ENCODE results near the gene EVC2. TPM values are rescaled to one million over a fixed set of nuclear protein-coding genes. Genes with fewer than 3 reads are reported as not detected.

Gene EVC2
- total RNA-seq, 2 donors from 2014 or later, result 0.49 to 0.93 TPM

DNA sequence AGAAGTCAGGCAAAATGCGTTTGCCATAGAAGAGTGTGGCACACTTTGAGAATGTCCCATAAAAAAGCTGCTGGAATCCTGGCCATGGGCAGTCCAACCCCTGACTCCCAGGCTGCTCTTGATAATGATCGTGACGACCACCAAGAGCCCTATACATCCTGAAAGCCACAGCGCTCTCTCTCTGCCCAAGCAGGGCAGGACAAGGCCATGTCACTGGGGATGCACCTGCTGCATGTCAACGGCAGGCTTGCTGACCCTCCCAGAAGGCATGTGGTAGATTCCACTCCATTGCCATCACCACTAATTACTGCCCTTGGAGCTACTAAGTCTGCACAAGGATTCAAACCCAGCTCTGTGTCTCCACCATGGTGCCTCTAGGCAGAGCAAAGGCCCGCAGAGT lies 144.5 kb downstream of the EVC2 start:
- TF ChIP-seq, protein P1, sequence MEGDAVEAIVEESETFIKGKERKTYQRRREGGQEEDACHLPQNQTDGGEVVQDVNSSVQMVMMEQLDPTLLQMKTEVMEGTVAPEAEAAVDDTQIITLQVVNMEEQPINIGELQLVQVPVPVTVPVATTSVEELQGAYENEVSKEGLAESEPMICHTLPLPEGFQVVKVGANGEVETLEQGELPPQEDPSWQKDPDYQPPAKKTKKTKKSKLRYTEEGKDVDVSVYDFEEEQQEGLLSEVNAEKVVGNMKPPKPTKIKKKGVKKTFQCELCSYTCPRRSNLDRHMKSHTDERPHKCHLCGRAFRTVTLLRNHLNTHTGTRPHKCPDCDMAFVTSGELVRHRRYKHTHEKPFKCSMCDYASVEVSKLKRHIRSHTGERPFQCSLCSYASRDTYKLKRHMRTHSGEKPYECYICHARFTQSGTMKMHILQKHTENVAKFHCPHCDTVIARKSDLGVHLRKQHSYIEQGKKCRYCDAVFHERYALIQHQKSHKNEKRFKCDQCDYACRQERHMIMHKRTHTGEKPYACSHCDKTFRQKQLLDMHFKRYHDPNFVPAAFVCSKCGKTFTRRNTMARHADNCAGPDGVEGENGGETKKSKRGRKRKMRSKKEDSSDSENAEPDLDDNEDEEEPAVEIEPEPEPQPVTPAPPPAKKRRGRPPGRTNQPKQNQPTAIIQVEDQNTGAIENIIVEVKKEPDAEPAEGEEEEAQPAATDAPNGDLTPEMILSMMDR (IDR thresholded peaks at IDR 0.05), result no peak
- Histone ChIP-seq H3K27me3 (no peaks in the 10 kb centered on the region), H3K36me3 (no peaks in the 10 kb centered on the region), H3K27ac (no peak overlapping the region), H3K4me3 (no peak overlapping the region), H3K4me1 (no peaks in the 10 kb centered on the region), H3K9ac (ENCODE audit: low read depth in 2 of 2, low read length in 2 of 2) (no peak overlapping the region), H3K9me3 (no peaks in the 10 kb centered on the region)
- intact Hi-C loops (cut with DNase I), result no loop called here
- no peak for DNase-seq

DNA sequence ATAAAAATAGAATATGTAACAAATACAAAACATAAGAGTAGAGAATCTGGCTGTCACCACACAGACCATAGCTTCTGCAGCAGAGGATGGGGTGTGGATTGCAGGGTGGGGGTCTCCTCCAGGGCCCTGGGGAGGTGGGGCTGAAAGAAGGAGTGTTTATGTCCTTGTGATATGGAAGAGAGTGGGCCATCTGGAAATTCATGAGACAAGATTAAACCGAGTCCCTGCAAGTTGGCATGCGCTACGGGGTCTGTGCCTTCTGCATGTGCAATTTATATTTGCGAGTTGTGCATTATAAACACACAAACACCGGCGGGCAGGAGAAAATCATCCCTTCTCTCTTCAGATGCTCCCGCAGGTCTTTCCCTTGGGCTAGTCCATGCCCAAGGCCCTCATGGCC lies 145.9 kb downstream of the EVC2 start:
- no peaks in the 10 kb centered on the region for H3K36me3 ChIP-seq
- intact Hi-C loops (cut with DNase I), result no loop called here
- TF ChIP-seq, protein P1 (IDR thresholded peaks at IDR 0.05), result no peak
- no peak overlapping the region for H3K27ac ChIP-seq
- no peaks in the 10 kb centered on the region for H3K9me3 ChIP-seq
- no peak overlapping the region for H3K9ac ChIP-seq (ENCODE audit: low read depth in 2 of 2, low read length in 2 of 2)
- no peaks in the 10 kb centered on the region for H3K4me1 ChIP-seq
- DNase-seq, result no peak
- no peak overlapping the region for H3K4me3 ChIP-seq
- H3K27me3 ChIP-seq, result no peaks in the 10 kb centered on the region

DNA sequence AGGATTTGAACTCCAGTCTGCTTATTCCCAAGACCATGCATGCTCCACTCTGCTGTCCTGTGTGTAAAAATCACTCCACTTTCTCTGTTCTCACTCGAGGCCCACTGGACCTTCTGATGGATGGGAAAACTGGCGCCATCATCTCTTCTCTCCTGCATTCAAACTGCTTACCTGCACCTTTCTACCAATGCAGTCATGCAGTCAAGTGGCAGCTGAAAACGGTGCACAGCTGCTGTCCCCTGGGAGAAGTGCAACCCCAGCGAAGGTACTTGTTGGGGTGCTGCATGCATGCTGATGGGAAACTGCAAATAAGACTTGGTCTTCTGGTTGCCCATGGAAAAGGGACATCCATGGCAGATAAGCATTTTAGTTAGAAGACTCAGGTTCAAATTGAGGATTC lies 147.1 kb downstream of the EVC2 start:
- TF ChIP-seq, protein P1 (IDR thresholded peaks at IDR 0.05), result no peak
- no peaks in the 10 kb centered on the region for H3K36me3 ChIP-seq
- no peaks in the 10 kb centered on the region for H3K4me1 ChIP-seq
- intact Hi-C loops (cut with DNase I), result no loop called here
- H3K27me3 ChIP-seq, result no peaks in the 10 kb centered on the region
- H3K9ac ChIP-seq (ENCODE audit: low read depth in 2 of 2, low read length in 2 of 2), result no peak overlapping the region
- no peak for DNase-seq
- no peak overlapping the region for H3K27ac ChIP-seq
- H3K9me3 ChIP-seq, result no peaks in the 10 kb centered on the region
- H3K4me3 ChIP-seq, result no peak overlapping the region

DNA sequence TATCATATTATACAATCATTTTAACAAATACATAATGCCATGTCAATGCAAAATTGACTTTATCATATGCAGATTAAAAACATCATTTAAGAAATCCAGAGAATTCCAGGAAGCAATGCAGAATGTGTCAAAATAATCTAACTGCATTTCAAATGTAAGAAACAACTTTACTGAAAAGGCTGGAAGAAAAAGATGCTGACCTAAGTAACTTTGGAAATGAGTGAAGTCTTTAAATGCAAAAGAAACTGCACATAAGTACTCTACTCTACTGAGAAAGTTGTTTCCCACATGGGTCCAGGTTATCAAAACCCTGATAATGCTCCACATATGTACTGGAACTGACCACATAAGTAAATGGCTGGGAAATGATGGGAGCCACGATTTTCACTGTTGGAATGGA lies 149.9 kb downstream of the EVC2 start:
- intact Hi-C loops (cut with DNase I), result no loop called here
- no peaks in the 10 kb centered on the region for H3K9me3 ChIP-seq
- H3K9ac ChIP-seq (ENCODE audit: low read depth in 2 of 2, low read length in 2 of 2), result no peak overlapping the region
- H3K36me3 ChIP-seq, result no peaks in the 10 kb centered on the region
- DNase-seq, result no peak
- TF ChIP-seq, protein P1 (IDR thresholded peaks at IDR 0.05), result no peak
- H3K4me1 ChIP-seq, result no peaks in the 10 kb centered on the region
- H3K27ac ChIP-seq, result no peak overlapping the region
- no peak overlapping the region for H3K4me3 ChIP-seq
- no peaks in the 10 kb centered on the region for H3K27me3 ChIP-seq

DNA sequence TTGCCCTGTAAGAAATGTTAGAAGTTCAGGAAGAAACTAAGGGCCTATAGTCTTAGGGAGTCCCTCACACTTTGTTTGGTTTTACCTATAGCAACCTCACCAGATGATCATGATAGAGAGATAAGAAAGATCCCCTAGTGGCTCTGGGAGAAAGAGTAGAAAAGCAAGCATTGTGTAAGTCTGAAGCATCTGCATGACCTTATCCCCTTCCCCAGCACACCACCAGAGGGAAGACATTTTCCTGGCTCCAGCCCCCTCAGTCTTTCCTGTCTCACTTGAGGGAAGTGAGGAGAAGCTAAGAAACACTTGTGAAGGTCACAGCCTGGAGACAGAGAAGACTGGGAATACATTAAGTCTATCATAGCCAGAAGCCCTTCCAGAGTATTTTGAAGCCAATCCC lies 154.0 kb downstream of the EVC2 start:
- TF ChIP-seq, protein P1 (IDR thresholded peaks at IDR 0.05), result no peak
- Histone ChIP-seq H3K4me1 (no peaks in the 10 kb centered on the region), H3K27me3 (no peaks in the 10 kb centered on the region), H3K27ac (no peak overlapping the region), H3K9ac (ENCODE audit: low read depth in 2 of 2, low read length in 2 of 2) (no peak overlapping the region), H3K36me3 (no peaks in the 10 kb centered on the region), H3K9me3 (no peaks in the 10 kb centered on the region), H3K4me3 (no peak overlapping the region)
- no peak for DNase-seq
- intact Hi-C loops (cut with DNase I), result no loop called here

DNA sequence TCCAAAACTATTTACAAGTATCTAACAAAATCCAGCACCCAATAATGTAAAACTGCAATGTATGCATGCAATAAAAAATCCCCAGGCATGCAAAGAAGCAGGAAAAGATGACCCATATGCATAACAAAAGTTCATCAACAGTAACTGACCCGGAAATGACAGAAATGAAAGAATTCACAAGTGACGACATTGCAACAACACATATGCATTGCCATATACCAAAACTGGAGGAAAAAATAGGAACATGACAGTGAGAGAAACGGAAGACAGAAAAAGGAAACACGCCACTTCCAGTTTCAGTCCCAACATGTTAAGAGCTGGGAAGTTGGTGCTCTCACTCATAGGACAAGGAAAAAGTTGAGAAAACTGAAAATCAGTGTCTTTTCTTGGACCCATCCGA lies 154.6 kb downstream of the EVC2 start:
- H3K36me3 ChIP-seq, result no peaks in the 10 kb centered on the region
- no peak for DNase-seq
- no peak overlapping the region for H3K9ac ChIP-seq (ENCODE audit: low read depth in 2 of 2, low read length in 2 of 2)
- intact Hi-C loops (cut with DNase I), result no loop called here
- H3K4me1 ChIP-seq, result no peaks in the 10 kb centered on the region
- no peak overlapping the region for H3K27ac ChIP-seq
- no peaks in the 10 kb centered on the region for H3K9me3 ChIP-seq
- TF ChIP-seq, protein P1 (IDR thresholded peaks at IDR 0.05), result no peak
- no peaks in the 10 kb centered on the region for H3K27me3 ChIP-seq
- no peak overlapping the region for H3K4me3 ChIP-seq
